ENCODE results near the gene IL31RA. TPM values are rescaled to one million over a fixed set of nuclear protein-coding genes. Genes with fewer than 3 reads are reported as not detected.

IL31RA gene
- total RNA-seq (2022; extraction: Qiagen RNA extraction; ENCODE audit: low read depth) = 1.2 to 1.8 TPM (median 1.5 TPM) in 5 replicates

GRCh38 chr5:55850839-55851674 is at the start of gene IL31RA:
Gene IL31RA, plus strand, starts transcription at chr5:55851357. Its CDS starts 214 bp downstream, at chr5:55851571.

Other genes with a start within 250 kb of the IL31RA start
- 19.2 to 32.6 TPM (median 25.3 TPM) in 5 replicates for gene SLC38A9, start 139.0 kb upstream of the IL31RA start, total RNA-seq (2022; extraction: Qiagen RNA extraction; ENCODE audit: low read depth)
- gene DDX4, start 113.3 kb upstream of the IL31RA start, total RNA-seq (2022; extraction: Qiagen RNA extraction; ENCODE audit: low read depth) = not detected in 5 replicates
- 44.6 to 87.2 TPM (median 76.5 TPM) in 5 replicates for gene IL6ST, start 143.6 kb downstream of the IL31RA start, total RNA-seq (2022; extraction: Qiagen RNA extraction; ENCODE audit: low read depth)